GM19238 (cell line): ENCODE results near the gene MEGF8.

Experiments used
- DNase-seq: peaks from one replicate; pipeline ENCODE4 v3.0.0; 2011; ENCODE audit warnings: low spot score; ENCODE audit not compliant: insufficient read length

The MEGF8 gene

DNA sequence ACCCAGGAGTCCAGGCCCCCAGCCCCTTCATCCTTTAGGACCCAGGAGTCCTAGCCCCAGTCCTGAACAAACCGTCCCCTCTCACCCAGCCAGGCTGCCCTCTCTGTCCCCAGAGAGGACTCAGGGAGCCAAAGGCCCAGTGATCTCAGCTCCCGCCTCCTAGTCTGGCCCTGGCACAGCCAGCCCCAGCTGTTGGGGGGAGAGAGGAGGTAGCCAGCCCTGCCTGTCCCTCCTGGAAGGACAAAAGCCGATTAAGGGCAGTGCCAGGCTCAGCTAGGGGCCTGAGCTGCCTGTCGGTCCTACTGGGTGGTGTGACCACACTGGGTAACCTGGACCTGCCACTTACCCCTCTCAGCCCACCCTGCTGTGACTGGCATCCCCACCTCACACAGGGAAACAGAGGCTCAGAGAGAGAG, 87.2 kb downstream of the MEGF8 start:
- no peak for DNase-seq

DNA sequence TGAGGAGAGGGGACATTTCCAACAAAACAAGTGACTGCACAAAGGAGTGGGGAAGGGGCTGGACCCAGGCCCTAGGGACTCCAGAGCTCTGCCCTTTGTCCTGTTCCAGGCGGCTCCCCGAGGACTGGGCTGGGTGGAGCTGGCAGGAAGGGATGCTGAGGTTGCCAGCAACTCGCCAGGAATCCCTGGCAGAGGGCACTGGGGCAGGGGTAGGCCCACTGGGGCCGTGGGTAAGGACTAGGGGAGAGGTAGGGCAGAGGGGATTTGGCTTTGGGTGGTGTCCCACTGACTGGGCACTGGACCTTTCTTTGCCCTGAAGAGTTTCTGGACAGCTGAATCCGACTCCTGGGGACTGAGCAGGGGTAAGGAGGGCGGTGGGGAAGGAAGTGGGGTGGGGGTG, 93.9 kb downstream of the MEGF8 start:
- DNase-seq, result no peak

DNA sequence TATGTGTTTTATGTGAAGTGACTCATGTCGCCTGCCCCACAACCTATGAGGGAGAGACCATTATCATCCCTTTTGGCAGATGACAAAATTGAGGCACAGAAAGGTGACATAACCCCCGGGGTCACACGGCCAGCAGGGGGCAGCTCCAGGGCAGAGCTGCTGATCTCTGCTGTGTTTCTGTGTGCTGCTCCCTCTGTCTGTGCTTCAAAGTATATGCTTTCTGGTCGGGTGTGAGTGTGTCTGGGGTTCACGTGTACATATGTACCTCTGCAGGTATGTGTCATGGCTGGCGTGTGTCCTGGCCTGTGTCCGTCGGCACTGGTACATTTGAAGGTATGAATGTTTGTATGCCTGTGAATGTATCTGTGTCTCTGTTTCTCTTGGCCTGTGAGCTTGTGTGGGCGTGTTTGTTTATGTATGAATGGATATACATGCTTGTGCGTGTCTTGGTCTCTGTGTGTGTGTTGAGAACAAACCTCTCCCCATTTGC, 94.7 kb downstream of the MEGF8 start:
- DNase-seq, result peak; percentile 84

DNA sequence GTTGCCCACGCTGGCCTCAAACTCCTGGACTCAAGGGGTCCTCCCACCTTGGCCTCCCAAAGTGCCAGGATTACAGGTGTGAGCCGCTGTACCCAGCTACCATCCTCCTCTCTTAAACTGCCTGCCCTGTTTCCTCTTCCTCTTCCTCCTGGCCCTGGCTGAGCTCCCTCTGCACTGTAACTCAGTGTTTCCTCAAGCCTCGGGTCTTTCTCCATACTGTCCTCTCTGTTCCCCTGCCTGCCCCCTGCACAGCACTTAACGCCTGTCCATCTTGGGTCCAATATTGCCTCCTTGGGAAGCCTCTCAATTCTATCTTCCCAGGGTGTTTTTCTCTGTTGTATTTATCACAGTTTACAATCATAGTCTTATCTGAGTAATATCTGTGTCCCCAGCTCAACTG, 95.7 kb downstream of the MEGF8 start:
- no peak for DNase-seq

- no peak for DNase-seq
These were observed 96.2 kb downstream of the MEGF8 start for GRCh38 chr19:42421591-42422031.

DNA sequence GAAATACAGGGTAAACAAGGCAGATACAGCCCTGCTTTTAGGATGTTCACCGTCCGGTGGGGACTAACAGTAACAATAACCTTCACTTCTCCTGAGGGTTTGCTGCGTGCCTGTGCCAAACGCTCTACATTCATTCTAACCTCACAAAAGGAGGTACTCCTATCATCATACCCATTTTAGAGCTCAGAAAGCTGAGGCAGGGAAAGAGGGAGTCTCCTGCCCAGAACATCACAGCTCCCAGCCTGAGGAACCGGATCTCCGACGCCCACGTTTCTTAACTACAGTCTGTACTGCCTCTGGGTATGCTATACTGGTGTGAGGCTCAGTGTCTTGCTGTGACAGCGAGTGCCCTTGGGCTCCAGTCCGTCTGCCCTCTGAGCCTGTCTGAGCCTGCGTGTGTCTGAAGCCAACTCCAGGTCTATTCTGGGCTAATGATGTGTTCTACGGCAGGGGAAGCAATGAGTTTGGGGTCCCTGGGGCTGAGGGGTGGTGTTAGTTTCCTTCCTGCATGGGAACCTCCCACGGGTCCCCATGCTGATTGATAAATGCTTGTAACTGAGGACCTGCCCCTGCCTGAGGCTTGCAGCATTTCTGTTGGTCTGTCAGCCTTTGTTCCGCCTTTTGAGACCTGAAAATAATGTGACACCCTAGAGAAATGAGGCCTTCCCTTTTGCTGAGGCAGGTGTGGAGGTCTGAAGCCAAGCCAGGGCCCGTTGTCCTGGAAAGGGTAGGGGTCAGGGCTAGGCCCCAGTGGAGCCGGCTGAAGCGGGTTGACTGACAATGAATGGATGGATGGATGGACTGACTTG, 96.9 kb downstream of the MEGF8 start:
- no peak for DNase-seq

DNA sequence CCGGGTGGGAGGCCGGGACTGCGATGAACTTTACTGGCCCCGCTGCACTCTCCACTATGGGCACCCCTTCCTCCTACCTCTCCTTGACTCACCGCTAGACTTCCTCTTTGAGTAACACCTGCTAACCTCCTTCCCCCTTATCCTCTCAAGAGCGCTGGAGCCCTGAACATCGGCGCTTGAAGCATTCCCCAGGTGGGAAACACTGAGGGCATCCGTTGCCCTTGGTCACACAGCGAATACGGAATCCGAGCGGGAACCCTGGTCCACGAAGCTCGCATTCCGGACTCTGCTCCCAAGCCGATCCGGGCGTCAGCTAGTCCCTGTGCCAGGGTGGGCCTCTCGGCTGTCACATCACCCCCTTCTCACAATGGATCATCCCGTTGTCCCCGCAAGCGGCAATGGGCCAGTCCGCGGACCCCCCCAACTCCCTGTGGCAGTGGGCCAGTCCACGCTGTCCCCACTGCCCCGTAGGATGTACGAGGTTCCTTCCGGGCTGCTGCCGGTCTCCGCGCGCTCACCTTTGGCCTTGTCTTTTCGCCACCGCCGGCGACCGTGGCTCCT, 97.5 kb downstream of the MEGF8 start:
- no peak for DNase-seq

DNA sequence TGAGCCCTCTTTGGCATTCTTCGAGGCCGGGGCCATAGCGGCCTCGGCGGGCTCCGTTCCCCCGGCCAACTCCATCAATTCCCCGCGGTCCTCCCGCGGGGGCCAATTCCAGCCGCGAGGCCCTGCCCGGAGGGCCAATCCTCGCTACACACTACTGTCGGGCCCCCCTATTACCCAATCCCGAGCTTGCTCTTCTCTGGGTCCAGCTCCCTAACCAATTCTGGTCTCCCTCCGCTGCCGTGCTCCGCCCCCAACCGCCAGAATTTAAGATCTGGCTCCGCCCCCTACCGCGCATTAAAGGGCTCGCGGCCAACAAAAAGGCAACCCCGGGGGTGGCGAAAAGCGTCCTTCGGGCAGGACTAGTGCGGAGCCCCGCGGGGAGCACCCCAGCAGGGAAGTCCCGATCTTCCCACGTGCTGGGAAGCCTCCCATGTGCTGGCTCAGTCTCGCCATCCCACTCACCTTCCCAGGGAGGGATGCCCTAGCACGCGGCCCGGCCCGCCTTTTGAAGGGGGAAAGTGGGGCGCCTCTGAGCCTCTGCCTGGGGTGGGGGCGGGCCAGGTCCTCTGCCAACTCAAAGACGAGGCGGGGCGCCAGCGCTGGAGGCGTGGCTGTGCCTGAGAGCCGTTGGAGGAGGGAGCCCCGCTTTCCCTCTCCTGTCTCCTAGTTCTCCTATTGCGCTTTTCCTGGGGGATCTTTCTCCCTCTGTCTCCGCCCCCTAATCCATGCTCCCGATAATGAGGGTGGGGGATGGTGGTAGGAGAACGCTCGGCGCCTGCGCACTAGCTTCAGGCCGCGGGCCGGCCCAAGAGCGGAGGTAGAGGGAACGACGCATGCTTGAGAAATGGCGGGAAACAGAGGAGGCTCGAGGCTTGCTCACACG, 98.3 kb downstream of the MEGF8 start:
- DNase-seq, result peak; percentile 95

GRCh38 chr19:42424345-42424707, 98.9 kb downstream of the MEGF8 start:
- no peak for DNase-seq

DNA sequence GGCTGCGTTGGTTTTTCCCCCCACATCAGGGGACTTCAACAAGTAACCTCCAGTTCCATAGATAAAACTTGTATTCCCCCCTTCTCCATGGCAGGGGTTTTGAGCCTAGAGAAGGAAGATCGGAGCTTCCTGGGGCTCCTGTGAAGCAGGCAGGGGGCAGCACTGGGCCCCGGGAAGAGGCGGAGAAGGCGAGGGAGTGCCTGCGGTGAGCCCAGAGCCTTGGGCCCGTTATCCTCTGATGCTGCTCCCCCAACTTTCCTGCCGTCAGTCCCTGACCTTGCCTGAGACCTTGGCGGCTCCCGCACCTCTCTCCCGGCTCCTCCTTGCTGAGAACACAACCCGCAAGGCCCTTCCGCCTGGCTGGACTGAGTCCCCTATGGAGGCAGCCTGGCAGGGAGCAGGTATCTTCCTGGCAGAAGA, 99.3 kb downstream of the MEGF8 start:
- DNase-seq, result no peak

GRCh38 chr19:42426643-42427042, 101.2 kb downstream of the MEGF8 start:
- no peak for DNase-seq

GRCh38 chr19:42427313-42427712, 101.9 kb downstream of the MEGF8 start, which contains the start of gene LIPE:
Gene LIPE (minus strand): TSS chr19:42427388. CDS start chr19:42427149, 239 bp downstream.
- no peak for DNase-seq
